Measurements from ENCODE around the gene ASPRV1. TPM values are rescaled to one million over a fixed set of nuclear protein-coding genes. Genes with fewer than 3 reads are reported as not detected.

Gene ASPRV1
- polyA plus RNA-seq, 1 of the 3 experiments (the other 2 are of a cell fraction), result 0.20 TPM

- Histone ChIP-seq H3K4me3 (ENCODE audit: low read depth in 2 of 2, low read length in 1 of 2) (no peak overlapping the region), H3K36me3 (replicated peaks in 1 of 2; ENCODE audit: control insufficient read depth in 1 of 2, insufficient read depth in 2 of 2, low read length in 1 of 2) (peaks cover 8 to 9% of the 10 kb centered on the region in 2 experiments), H2AFZ (ENCODE audit: low read depth) (no peak overlapping the region), H3K79me2 (ENCODE audit: insufficient read depth) (no peaks in the 10 kb centered on the region), H4K20me1 (ENCODE audit: insufficient read depth) (no peaks in the 10 kb centered on the region), H3K9me2 (no peaks in the 10 kb centered on the region), H3K4me1 (ENCODE audit: control insufficient read depth in 1 of 2, insufficient read depth in 2 of 2, low read depth in 1 of 2, low read length in 1 of 2) (peaks cover 0 to 5% of the 10 kb centered on the region in 2 experiments; a peak in 1 of 4 replicates), H3K27ac (ENCODE audit: low read depth in 2 of 2, low read length in 1 of 2) (no peak overlapping the region), H3K9ac (no peak overlapping the region), H3K27me3 (ENCODE audit: insufficient read depth) (no peaks in the 10 kb centered on the region), H3K9me3 (no peaks in the 10 kb centered on the region), H3K4me2 (no peak overlapping the region), H3F3A (replicated peaks; ENCODE audit: insufficient read depth) (peaks cover 12% of the 10 kb centered on the region)
- ChIA-PET CTCF (no interaction called here), POLR2A (interaction anchor here (0.6 kb wide), 1 partner anchor 70 kb away, joined by 3 read pairs; no protein-coding TSS in a partner anchor)
- no peak for DNase-seq
- 95% methylated on average over 1 of the region's 1 CpG for WGBS (ENCODE audit: low lambda C conversion rate)
- no peak for TF ChIP-seq FOXM1 (IDR thresholded peaks at IDR 0.05; ENCODE audit: low read depth)
- no peak for TF ChIP-seq RAD21 (IDR thresholded peaks at IDR 0.05; ENCODE audit: low read length)
- TF ChIP-seq MXI1 (IDR thresholded peaks at IDR 0.05; ENCODE audit: low read depth, low read length), result no peak
- TF ChIP-seq, protein P1, sequence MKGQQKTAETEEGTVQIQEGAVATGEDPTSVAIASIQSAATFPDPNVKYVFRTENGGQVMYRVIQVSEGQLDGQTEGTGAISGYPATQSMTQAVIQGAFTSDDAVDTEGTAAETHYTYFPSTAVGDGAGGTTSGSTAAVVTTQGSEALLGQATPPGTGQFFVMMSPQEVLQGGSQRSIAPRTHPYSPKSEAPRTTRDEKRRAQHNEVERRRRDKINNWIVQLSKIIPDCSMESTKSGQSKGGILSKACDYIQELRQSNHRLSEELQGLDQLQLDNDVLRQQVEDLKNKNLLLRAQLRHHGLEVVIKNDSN (IDR thresholded peaks at IDR 0.05; ENCODE audit: borderline replicate concordance, low read depth), result no peak
- no peak for TF ChIP-seq SIN3A (IDR thresholded peaks at IDR 0.05; ENCODE audit: borderline replicate concordance, low read depth, low read length)
- no peak for TF ChIP-seq IRF3 (IDR thresholded peaks at IDR 0.05; ENCODE audit: low read depth, low read length)
- TF ChIP-seq TEAD4 (IDR thresholded peaks at IDR 0.05; ENCODE audit: borderline replicate concordance, insufficient read depth), result no peak
- no peak for TF ChIP-seq RXRA (IDR thresholded peaks at IDR 0.05; ENCODE audit: borderline replicate concordance, low read depth)
- TF ChIP-seq FOXJ3 (CRISPR knock-in tag; IDR thresholded peaks at IDR 0.05), result no peak
- no peak for TF ChIP-seq YY1 (IDR thresholded peaks at IDR 0.05; ENCODE audit: low read depth)
- no peak for TF ChIP-seq POLR2AphosphoS5 (IDR thresholded peaks at IDR 0.05; ENCODE audit: low read depth, low read length)
- no peak for TF ChIP-seq GABPA (IDR thresholded peaks at IDR 0.05; ENCODE audit: low read depth)
- TF ChIP-seq GATA2 (CRISPR knock-in tag; IDR thresholded peaks at IDR 0.05), result no peak
- TF ChIP-seq NFIC (IDR thresholded peaks at IDR 0.05; ENCODE audit: borderline replicate concordance), result no peak
Measured at GRCh38 chr2:69932596-69932922, 28.9 kb downstream of the ASPRV1 start.

DNA sequence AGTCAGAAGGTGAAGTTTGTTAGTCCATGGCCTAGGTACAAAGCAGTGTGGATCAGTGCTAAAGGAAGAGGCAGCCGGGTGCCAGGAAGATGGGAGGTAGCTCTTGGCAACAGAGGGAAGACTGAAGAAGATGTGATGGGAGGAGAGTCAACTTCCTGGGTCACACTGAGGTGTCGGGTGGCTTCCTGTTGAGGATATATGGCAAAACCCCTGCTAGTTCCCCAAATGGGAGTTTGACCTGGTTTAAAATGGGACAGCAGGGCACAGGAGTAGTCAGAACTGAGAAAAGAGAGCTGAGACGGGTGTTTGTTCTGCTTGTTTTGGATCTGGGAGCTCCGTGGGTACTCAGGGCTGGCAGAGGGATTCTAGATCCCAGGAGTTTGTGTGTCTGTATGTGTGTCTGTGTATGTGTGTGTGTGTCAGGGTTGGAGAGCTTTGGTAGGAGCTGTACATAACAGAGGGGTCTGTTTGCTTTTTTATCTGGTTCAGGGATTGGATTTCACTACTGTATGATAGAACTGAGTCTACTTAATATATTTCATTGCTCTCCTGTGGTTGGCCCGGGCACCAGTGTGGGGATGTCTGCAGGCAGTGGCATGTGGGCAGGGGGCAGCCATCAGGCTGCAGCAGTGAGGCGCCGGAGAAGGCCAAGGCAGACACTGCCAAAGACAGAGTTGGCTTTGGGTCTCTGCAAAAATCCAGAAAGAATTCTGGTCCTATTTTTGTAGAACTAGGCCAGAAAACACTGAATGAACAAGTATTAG is 29.4 kb downstream of the ASPRV1 start:
- POLR2A ChIA-PET, result no interaction called here

More for the DNA sequence above, 29.4 kb downstream of the ASPRV1 start:
- 99% methylated on average over 7 of the region's 7 CpGs for WGBS (ENCODE audit: low lambda C conversion rate)
- H3K27me3 ChIP-seq (ENCODE audit: insufficient read depth), result no peaks in the 10 kb centered on the region
- no peaks in the 10 kb centered on the region for H4K20me1 ChIP-seq (ENCODE audit: insufficient read depth)
- no peak for DNase-seq
- no peaks in the 10 kb centered on the region for H3K9me3 ChIP-seq
- H3K4me1 ChIP-seq (ENCODE audit: control insufficient read depth in 1 of 2, insufficient read depth in 2 of 2, low read depth in 1 of 2, low read length in 1 of 2), result peaks cover 0 to 4% of the 10 kb centered on the region in 2 experiments; a peak in 1 of 4 replicates
- H3K4me2 ChIP-seq, result no peak overlapping the region
- no peak overlapping the region; the same call in 1 of the 2 replicates for H2AFZ ChIP-seq (ENCODE audit: low read depth)
- H3K9me2 ChIP-seq, result no peaks in the 10 kb centered on the region
- TF ChIP-seq GABPA (IDR thresholded peaks at IDR 0.05; ENCODE audit: low read depth), result no peak
- TF ChIP-seq IRF3 (IDR thresholded peaks at IDR 0.05; ENCODE audit: low read depth, low read length), result no peak
- no peak for TF ChIP-seq YY1 (IDR thresholded peaks at IDR 0.05; ENCODE audit: low read depth)
- TF ChIP-seq MEF2A (IDR thresholded peaks at IDR 0.05; ENCODE audit: borderline replicate concordance, low read depth), result no peak
- no peak for TF ChIP-seq FOXJ3 (CRISPR knock-in tag; IDR thresholded peaks at IDR 0.05)
- TF ChIP-seq EZH2phosphoT487 (IDR thresholded peaks at IDR 0.05; ENCODE audit: borderline replicate concordance, low read depth), result no peak
- TF ChIP-seq TAF1 (IDR thresholded peaks at IDR 0.05; ENCODE audit: borderline replicate concordance, low read depth, low read length), result no peak
- TF ChIP-seq USF2 (IDR thresholded peaks at IDR 0.05; ENCODE audit: borderline replicate concordance, low read depth, low read length), result no peak
- TF ChIP-seq SIN3A (IDR thresholded peaks at IDR 0.05; ENCODE audit: borderline replicate concordance, low read depth, low read length), result no peak
- H3K36me3 ChIP-seq (replicated peaks in 1 of 2; ENCODE audit: control insufficient read depth in 1 of 2, insufficient read depth in 2 of 2, low read length in 1 of 2), result peaks cover 9 to 12% of the 10 kb centered on the region in 2 experiments
- peaks cover 12% of the 10 kb centered on the region for H3F3A ChIP-seq (replicated peaks; ENCODE audit: insufficient read depth)
- CTCF ChIA-PET, result interaction anchor here (0.9 to 1.2 kb wide), 3 partner anchors 8 to 207 kb away, joined by 3 to 4 read pairs (median 3); no protein-coding TSS in a partner anchor
- no peak overlapping the region for H3K9ac ChIP-seq
- H3K27ac ChIP-seq (ENCODE audit: low read depth in 2 of 2, low read length in 1 of 2), result no peak overlapping the region
- H3K79me2 ChIP-seq (ENCODE audit: insufficient read depth), result no peaks in the 10 kb centered on the region
- no peak overlapping the region for H3K4me3 ChIP-seq (ENCODE audit: low read depth in 2 of 2, low read length in 1 of 2)
